Measurements from ENCODE around the gene SAMD11. TPM values are rescaled to one million over a fixed set of nuclear protein-coding genes. Genes with fewer than 3 reads are reported as not detected.
"Not testable (repeated sequence)": the region's sequence is repeated elsewhere in the genome, so short reads cannot be mapped to it uniquely, and the experiment has no call there.

Gene SAMD11
- polyA plus RNA-seq, 6 donors from 2014 or later, result 0.19 to 0.40 TPM; not detected in 4

DNA sequence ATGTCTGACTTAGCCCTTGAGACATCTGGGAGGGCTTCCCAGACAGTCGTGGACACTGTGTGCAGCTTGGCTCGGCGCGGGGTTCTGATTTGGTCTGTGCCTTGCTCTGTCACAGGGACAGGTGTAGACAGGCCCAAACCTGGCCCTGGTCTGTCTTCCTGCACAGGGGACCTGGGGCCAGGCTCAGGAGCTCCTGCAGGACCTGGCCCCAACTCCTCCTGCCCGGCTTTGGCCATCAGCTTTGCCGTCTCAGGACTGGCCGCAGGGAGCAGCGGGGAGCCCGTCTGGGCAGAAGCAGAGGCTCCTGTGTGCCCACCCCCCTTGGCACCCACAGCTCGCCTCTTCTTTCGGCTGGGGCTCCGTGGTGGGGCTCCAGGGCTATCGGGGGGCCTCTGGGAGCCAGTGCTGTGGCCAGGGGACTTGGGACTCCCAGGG, 56.4 kb downstream of the SAMD11 start:
- Mint-ChIP-seq H3K36me3 (no peaks in the 10 kb centered on the region), H3K4me1 (peaks cover 4 to 10% (median 8%) of the 10 kb centered on the region in 3 donors), H3K4me3 (no peak overlapping the region), H3K27me3 (peaks cover 6 to 49% (median 38%) of the 10 kb centered on the region in 3 donors), H3K27ac (no peak overlapping the region), H3K9me3 (no peaks in the 10 kb centered on the region)
- DNase-seq (no peak), ATAC-seq (ENCODE audit: low read depth in 2 of 2) (no peak)

DNA sequence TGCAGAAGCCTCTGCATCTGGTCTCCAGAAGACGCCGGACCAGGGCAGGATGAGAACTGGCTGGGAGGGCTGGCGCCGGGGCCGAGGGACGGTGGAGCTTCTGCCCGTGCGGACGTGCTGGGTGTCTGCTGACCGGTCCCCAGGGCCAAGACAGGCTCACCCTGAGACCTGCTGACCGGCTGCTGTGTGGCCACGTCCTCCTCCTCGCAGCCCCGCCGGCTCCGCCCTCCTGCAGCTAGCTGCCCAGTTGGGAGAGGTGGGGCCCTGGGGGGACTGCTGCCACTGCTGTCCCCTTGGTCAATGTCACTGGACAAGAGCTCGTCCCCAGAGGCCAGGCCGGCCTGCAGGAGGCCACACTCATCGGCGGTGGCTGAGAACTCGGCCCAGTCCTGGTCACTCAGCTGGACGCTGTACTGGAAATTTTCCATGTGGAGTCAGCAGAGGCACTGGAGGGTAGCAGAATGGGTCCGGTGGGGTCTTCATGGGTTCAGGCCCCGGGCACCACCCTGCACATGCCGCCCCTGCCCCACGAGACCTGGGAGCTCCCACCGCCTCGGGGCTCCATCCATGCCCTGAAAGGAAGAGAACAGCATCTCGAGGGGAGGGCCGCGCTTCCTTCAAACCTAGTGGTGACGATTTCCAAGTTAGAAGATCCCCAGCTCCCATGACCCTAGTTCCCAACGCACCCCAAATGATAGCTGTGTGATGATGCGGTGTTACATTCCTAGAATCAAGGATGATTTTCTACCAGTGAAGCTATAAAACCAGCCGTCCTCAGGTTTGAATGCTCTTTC, 57.1 kb downstream of the SAMD11 start:
- ATAC-seq (ENCODE audit: low read depth in 2 of 2), result no peak
- H3K4me1 Mint-ChIP-seq, result peaks cover 3 to 7% (median 4%) of the 10 kb centered on the region in 3 donors
- no peaks in the 10 kb centered on the region for H3K9me3 Mint-ChIP-seq
- H3K27ac Mint-ChIP-seq, result no peak overlapping the region
- peaks cover 8 to 49% (median 31%) of the 10 kb centered on the region in 3 donors for H3K27me3 Mint-ChIP-seq
- no peak for DNase-seq
- no peak overlapping the region for H3K4me3 Mint-ChIP-seq
- H3K36me3 Mint-ChIP-seq, result no peaks in the 10 kb centered on the region

DNA sequence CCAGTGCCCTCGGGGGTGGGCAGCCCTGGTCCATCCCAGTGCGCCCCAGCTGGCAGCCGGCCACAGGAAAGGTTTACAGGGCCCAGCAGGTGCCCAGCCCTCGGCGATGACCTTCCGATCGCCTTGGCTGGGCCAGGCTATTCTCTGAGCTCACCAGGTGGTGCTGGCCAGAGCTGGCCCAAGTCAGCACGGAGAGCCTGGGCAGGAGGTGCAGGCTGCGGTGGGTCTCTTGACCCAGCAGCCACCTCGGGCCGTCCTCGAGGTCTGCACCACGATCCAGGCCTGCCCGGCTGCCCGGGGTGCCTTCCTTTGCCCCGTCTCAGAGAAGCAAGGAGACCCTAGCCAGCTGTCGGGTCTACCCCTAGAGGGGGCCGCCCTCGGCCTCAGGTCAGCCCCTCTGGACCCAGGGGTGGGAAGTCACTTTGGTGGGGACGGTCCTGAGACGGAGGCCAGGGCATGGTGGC, 57.8 kb downstream of the SAMD11 start:
- no peak for ATAC-seq (ENCODE audit: low read depth in 2 of 2)
- no peaks in the 10 kb centered on the region for H3K36me3 Mint-ChIP-seq
- no peaks in the 10 kb centered on the region for H3K9me3 Mint-ChIP-seq
- no peak overlapping the region for H3K27ac Mint-ChIP-seq
- DNase-seq, result no peak
- peaks cover 8 to 53% (median 27%) of the 10 kb centered on the region in 3 donors for H3K27me3 Mint-ChIP-seq
- H3K4me3 Mint-ChIP-seq, result no peak overlapping the region
- peaks cover 0 to 4% (median 4%) of the 10 kb centered on the region in 3 donors for H3K4me1 Mint-ChIP-seq

DNA sequence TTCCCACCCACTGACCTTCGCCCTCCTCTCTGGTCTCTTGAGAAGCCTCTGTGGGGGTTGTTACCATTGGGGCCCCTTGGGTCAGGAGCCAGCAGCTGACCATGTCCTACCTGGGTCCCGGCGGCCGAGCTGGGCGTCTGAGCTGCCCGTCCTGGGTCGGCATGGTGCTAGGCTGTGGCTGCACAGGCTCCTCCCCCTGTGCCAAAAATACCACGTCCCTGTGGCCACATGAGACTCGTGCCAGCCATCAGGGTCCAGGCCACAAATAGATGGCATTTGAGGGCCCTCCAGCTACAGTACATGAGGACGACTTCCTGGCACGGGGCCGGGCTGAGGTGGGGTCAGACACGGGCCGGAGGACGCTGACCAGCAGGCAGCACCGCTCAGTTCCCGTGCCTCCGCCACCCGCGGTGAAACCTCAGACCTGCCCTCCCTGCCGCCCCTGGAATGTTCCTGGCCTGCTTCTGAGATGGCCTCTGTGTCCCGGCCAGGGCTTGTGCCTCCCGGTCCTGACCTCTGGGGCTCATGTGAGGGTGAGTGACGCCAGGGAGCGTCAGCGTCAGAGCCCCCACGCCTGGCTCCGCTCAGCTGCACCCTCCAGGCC, 58.3 kb downstream of the SAMD11 start, which contains the start of gene PERM1:
TSS of gene PERM1 (minus strand) at position 139 of the 604 bp plus-strand sequence. CDS start 1,064 bp downstream, outside the sequence.
- peaks cover 0 to 4% (median 4%) of the 10 kb centered on the region in 3 donors for H3K4me1 Mint-ChIP-seq
- DNase-seq, result no peak
- H3K36me3 Mint-ChIP-seq, result no peaks in the 10 kb centered on the region
- no peak for ATAC-seq (ENCODE audit: low read depth in 2 of 2)
- H3K9me3 Mint-ChIP-seq, result no peaks in the 10 kb centered on the region
- peaks cover 8 to 54% (median 27%) of the 10 kb centered on the region in 3 donors for H3K27me3 Mint-ChIP-seq
- no peak within 1 kb of the TSS for H3K27ac Mint-ChIP-seq
- no peak within 1 kb of the TSS for H3K4me3 Mint-ChIP-seq

- H3K36me3 Mint-ChIP-seq, result no peaks in the 10 kb centered on the region
- H3K4me1 Mint-ChIP-seq, result peaks cover 0 to 4% (median 4%) of the 10 kb centered on the region in 3 donors
- DNase-seq, result no peak
- H3K9me3 Mint-ChIP-seq, result peaks cover 0 to under 1% (median 0%) of the 10 kb centered on the region in 7 donors
- no peak overlapping the region for H3K4me3 Mint-ChIP-seq
- no peak overlapping the region for H3K27ac Mint-ChIP-seq
- peaks cover 10 to 60% (median 26%) of the 10 kb centered on the region in 3 donors for H3K27me3 Mint-ChIP-seq
- no peak for ATAC-seq (ENCODE audit: low read depth in 2 of 2)
Measured at GRCh38 chr1:982765-983436, 59.2 kb downstream of the SAMD11 start.

DNA sequence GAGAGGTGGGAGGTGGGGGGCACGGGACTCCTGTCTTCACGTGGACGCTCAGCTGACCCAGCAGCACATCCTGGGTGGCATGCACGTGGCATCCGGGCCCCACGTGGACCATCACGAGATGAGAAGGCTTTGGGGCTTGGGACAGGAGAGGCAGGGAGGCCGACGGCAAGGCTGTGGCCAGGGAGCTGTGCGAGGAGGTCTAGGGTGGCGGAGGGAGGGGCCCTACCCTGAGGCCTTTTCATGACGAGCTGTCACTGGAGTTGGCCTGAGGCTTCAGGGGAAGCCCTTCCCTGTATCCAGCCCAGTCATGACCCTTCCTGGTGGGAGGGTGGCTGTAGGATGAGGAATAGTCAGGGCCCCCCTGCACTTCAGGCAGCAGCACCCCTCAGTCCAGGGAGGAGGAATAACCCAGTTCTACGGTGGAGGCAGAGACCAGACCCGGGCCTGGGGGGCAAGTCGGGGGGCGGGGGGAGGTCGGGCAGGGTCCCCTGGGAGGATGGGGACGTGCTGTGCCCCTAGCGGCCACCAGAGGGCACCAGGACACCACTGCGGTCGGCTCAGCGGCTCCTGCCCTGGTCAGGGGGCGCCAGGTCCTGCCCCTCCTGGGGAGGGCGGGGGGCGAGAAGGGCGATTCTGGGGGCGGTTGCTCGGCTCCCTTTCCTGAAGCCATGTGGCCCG, 60.2 kb downstream of the SAMD11 start:
- Mint-ChIP-seq H3K36me3 (peaks cover 0 to 2% of the 10 kb centered on the region in 2 donors), H3K9me3 (peaks cover 0 to 5% (median 0%) of the 10 kb centered on the region in 7 donors), H3K4me1 (no peaks in the 10 kb centered on the region), H3K27ac (peak overlapping the region in 2 of 6 donors; percentile 30 to 54), H3K4me3 (no peak overlapping the region), H3K27me3 (peaks cover 19 to 65% (median 28%) of the 10 kb centered on the region in 3 donors)
- DNase-seq (peak; percentile 60), ATAC-seq (ENCODE audit: low read depth in 2 of 2) (peak; percentile 80 to 83)

DNA sequence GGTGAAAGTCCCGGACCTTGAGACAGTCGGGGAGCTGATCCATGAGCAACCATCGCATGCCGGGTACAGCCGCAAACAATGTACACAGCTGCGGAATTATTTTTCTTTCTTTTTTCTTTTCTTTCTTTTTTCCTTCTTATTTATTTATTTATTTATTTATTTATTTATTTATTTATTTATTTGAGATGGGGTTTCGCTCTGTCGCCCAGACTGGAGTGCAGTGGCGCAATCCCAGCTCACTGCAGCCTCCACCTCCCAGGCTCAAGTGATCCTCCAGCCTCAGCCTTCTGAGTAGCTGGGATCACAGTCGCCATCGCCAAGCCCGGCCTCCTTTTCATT, 60.7 kb downstream of the SAMD11 start:
- H3K4me1 Mint-ChIP-seq, result no peaks in the 10 kb centered on the region
- H3K9me3 Mint-ChIP-seq, result peaks cover 0 to 7% (median 0%) of the 10 kb centered on the region in 7 donors
- no peak for DNase-seq
- peak overlapping the region in 1 of 6 donors; percentile 54 for H3K27ac Mint-ChIP-seq
- no peak overlapping the region for H3K4me3 Mint-ChIP-seq
- ATAC-seq (ENCODE audit: low read depth in 2 of 2), result no peak
- peaks cover 22 to 70% (median 33%) of the 10 kb centered on the region in 3 donors for H3K27me3 Mint-ChIP-seq
- peaks cover 0 to 5% of the 10 kb centered on the region in 2 donors for H3K36me3 Mint-ChIP-seq

DNA sequence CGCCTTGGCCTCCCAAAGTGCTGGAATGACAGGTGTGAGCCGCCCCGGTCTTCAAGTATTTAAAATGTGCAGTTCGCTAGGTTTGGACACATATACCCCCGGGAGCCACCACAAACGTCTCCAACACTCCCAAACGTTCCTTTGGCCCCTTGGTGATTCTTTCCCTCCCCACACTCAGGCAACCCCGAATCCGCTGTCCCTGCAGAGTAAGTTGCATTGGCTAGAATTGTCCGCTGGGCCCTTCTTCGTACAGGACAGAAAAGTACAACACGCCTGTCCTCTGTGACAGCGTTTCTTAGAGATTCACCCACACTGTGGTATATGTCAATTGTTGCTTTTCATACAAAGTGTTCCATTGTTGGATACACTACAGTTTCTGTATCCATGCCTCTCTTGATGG, 61.4 kb downstream of the SAMD11 start:
- no peaks in the 10 kb centered on the region for H3K4me1 Mint-ChIP-seq
- peaks cover 26 to 77% (median 36%) of the 10 kb centered on the region in 3 donors for H3K27me3 Mint-ChIP-seq
- no peak overlapping the region for H3K27ac Mint-ChIP-seq
- no peak for DNase-seq
- H3K36me3 Mint-ChIP-seq, result peaks cover 0 to 5% of the 10 kb centered on the region in 2 donors
- H3K9me3 Mint-ChIP-seq, result peaks cover 0 to 7% (median 0%) of the 10 kb centered on the region in 7 donors
- H3K4me3 Mint-ChIP-seq, result no peak overlapping the region
- no peak for ATAC-seq (ENCODE audit: low read depth in 2 of 2)

DNA sequence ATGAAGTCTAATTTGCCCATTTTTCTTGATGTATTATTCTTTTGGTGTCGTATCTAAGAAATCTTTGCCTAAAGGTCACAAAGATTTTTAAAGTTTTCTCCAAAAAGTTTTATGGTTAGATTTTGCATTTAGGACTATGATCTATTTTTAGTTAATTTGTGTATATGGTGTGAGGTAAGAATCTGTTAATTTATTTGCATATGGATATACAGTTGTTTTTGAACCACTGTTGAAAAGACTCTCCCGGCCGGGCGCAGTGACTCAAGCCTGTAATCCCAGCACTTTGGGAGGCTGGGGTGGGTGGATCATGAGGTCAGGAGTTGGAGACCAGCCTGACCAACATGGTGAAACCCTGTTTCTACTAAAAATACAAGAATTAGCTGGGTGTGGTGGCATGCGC, 64.3 kb downstream of the SAMD11 start:
- not testable (repeated sequence) for H3K27ac Mint-ChIP-seq; H3K9me3 Mint-ChIP-seq; H3K4me3 Mint-ChIP-seq; H3K4me1 Mint-ChIP-seq; ATAC-seq (ENCODE audit: low read depth in 2 of 2); DNase-seq
- peaks cover 6 to 18% of the 10 kb centered on the region in 2 donors for H3K36me3 Mint-ChIP-seq
- H3K27me3 Mint-ChIP-seq, result peaks cover 36 to 86% (median 46%) of the 10 kb centered on the region in 3 donors

DNA sequence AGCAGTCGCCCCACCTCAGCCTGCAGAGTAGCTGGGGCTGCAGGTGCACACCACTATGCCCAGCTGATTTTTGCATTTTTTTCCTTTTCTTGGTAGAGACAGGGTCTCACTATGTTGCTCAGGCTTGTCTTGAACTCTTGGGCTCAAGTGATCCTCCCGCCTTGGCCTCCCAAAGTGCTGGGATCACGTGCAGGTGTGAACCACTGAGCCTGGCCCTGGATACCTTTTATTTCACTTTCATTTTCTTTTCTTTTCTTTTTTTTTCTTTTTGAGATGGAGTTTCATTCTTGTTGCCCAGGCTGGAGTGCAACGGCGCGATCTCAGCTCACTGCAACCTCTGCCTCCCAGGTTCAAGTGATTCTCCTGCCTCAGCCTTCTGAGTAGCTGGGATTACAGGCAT, 67.6 kb downstream of the SAMD11 start:
- H3K4me3 Mint-ChIP-seq; H3K9me3 Mint-ChIP-seq; ATAC-seq (ENCODE audit: low read depth in 2 of 2); H3K4me1 Mint-ChIP-seq; DNase-seq: not testable (repeated sequence)
- H3K27ac Mint-ChIP-seq, result peak overlapping the region in 1 of 6 donors; percentile 44
- H3K27me3 Mint-ChIP-seq, result peaks cover 44 to 87% (median 55%) of the 10 kb centered on the region in 3 donors
- H3K36me3 Mint-ChIP-seq, result peaks cover 6 to 18% of the 10 kb centered on the region in 2 donors

DNA sequence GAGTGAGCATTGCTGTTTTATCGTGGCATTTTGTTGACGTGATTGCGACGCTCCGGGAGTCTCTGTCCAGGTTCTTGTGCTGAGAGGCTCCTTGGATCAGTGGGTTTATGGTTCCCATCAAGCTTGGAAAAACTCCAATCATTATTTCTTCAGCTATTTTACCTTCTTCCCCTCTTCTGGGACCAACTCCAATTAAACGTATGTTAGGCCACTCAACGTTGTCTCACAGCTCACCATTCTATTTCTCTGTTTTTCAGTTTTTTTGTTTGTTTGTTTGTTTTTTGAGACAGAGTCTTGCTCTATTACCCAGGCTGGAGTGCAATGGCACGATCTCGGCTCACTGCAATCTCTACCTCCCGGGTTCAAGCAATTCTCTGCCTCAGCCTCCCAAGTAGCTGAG, 68.2 kb downstream of the SAMD11 start:
- no peak overlapping the region for H3K4me3 Mint-ChIP-seq
- H3K27me3 Mint-ChIP-seq, result peaks cover 44 to 85% (median 58%) of the 10 kb centered on the region in 3 donors
- H3K36me3 Mint-ChIP-seq, result peaks cover 6 to 18% of the 10 kb centered on the region in 2 donors
- ATAC-seq (ENCODE audit: low read depth in 2 of 2) (no peak), DNase-seq (no peak)
- H3K9me3 Mint-ChIP-seq, result peaks cover 0 to 10% (median 4%) of the 10 kb centered on the region in 7 donors
- H3K4me1 Mint-ChIP-seq, result peaks cover 0 to 10% (median 6%) of the 10 kb centered on the region in 3 donors
- no peak overlapping the region for H3K27ac Mint-ChIP-seq

GRCh38 chr1:992362-992761, 68.6 kb downstream of the SAMD11 start:
- no peak overlapping the region for H3K4me3 Mint-ChIP-seq
- H3K4me1 Mint-ChIP-seq, result peaks cover 2 to 14% (median 10%) of the 10 kb centered on the region in 3 donors
- H3K9me3 Mint-ChIP-seq, result peaks cover 0 to 10% (median 4%) of the 10 kb centered on the region in 7 donors
- no peak for ATAC-seq (ENCODE audit: low read depth in 2 of 2)
- H3K27me3 Mint-ChIP-seq, result peaks cover 44 to 89% (median 62%) of the 10 kb centered on the region in 3 donors
- peaks cover 6 to 18% of the 10 kb centered on the region in 2 donors for H3K36me3 Mint-ChIP-seq
- no peak for DNase-seq
- no peak overlapping the region for H3K27ac Mint-ChIP-seq
